Measurements from ENCODE around the gene SRPRB. TPM values are rescaled to one million over a fixed set of nuclear protein-coding genes. Genes with fewer than 3 reads are reported as not detected.

The SRPRB gene
- total RNA-seq, 1 donor, result 112 TPM

GRCh38 chr3:133825969-133826727 is 20.5 kb downstream of the SRPRB start:
- no peak overlapping the region for H3K4me3 ChIP-seq (ENCODE audit: low read depth, low read length)
- no peak for DNase-seq (ENCODE audit: low read depth)
- TF ChIP-seq CTCF (IDR thresholded peaks at IDR 0.05; ENCODE audit: insufficient read depth, low read depth, low read length), result no peak

- no peak for TF ChIP-seq CTCF (IDR thresholded peaks at IDR 0.05; ENCODE audit: insufficient read depth, low read depth, low read length)
- no peak for DNase-seq (ENCODE audit: low read depth)
- no peak overlapping the region for H3K4me3 ChIP-seq (ENCODE audit: low read depth, low read length)
Observed at GRCh38 chr3:133827136-133827535, 21.5 kb downstream of the SRPRB start.

- no peak for TF ChIP-seq CTCF (IDR thresholded peaks at IDR 0.05; ENCODE audit: insufficient read depth, low read depth, low read length)
- no peak overlapping the region for H3K4me3 ChIP-seq (ENCODE audit: low read depth, low read length)
- DNase-seq (ENCODE audit: low read depth), result no peak
Observed at GRCh38 chr3:133827684-133828083, 22.1 kb downstream of the SRPRB start.

- no peak overlapping the region for H3K4me3 ChIP-seq (ENCODE audit: low read depth, low read length)
- TF ChIP-seq CTCF (IDR thresholded peaks at IDR 0.05; ENCODE audit: insufficient read depth, low read depth, low read length), result no peak
- no peak for DNase-seq (ENCODE audit: low read depth)
Observed at GRCh38 chr3:133828576-133829309, 23.1 kb downstream of the SRPRB start.

GRCh38 chr3:133829310-133829707 is 23.7 kb downstream of the SRPRB start:
- H3K4me3 ChIP-seq (ENCODE audit: low read depth, low read length), result no peak overlapping the region
- TF ChIP-seq CTCF (IDR thresholded peaks at IDR 0.05; ENCODE audit: insufficient read depth, low read depth, low read length), result no peak
- DNase-seq (ENCODE audit: low read depth), result no peak

- no peak for TF ChIP-seq CTCF (IDR thresholded peaks at IDR 0.05; ENCODE audit: insufficient read depth, low read depth, low read length)
- H3K4me3 ChIP-seq (ENCODE audit: low read depth, low read length), result no peak overlapping the region
- DNase-seq (ENCODE audit: low read depth), result no peak
Observed at GRCh38 chr3:133830071-133830470, 24.5 kb downstream of the SRPRB start.
